ENCODE results near the gene MTR.

Gene MTR

DNA sequence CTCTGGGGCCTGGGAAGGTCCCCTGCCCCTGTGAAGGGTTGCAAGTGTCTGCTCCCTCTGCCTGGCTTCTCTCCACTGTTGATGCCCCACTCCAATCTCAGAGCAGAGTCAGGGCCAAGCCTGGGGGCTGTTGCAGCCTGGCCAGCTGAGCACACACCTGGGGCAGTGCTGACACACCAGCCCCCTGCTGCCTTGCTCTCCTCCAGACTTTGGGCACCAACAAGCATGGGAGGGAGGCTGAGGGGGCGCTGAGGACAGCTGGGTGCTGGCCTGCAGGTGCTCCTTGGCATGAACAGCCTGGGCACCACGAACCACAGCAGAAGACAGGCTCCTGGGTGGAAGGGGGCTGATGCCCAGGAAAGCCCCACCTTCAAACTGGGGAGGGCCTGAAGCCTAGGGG, 9.6 kb upstream of the MTR start:
- DNase-seq: no peak

DNA sequence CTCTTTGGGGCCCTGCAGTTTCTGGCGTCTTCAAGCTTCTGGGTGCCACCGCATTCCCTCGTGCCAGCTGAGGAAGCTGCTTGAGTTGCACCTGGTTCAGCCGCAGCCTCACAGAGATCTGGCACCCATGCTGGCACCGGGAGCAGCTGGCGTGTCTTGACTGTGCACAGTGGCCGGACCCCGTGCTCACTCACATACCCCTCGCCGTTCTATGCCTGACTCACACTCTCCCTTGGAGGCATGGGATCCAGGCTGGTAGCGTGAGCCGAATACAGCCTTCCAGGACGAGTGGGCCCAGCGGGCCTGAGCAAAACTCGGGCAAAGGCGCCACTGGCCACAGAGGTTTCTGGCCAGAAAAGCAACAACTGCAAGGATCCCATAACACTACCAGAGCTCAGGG, 8.6 kb upstream of the MTR start:
- no peak for DNase-seq

DNA sequence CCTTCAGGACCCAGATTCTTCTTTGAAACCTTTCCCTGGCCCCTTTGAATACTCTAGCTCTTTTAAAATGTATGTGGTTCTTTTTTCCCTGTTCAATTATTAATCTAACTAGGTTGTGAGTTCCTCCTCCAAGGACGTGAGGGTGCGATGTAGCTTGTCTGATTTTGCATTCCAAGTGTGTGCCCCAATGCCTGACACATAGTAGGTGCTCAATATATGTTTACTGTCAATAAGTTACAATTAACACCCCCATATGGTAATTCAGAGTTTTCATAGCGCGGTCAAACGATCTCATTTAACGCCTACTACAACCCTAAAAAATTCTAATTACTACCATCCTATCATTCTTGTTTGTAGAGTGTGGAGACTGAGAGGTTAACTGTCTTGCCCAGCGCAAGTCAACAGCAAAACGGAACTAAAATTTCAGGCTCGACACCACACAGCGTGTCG, 482 bp upstream of the MTR start:
- no peak for DNase-seq

DNA sequence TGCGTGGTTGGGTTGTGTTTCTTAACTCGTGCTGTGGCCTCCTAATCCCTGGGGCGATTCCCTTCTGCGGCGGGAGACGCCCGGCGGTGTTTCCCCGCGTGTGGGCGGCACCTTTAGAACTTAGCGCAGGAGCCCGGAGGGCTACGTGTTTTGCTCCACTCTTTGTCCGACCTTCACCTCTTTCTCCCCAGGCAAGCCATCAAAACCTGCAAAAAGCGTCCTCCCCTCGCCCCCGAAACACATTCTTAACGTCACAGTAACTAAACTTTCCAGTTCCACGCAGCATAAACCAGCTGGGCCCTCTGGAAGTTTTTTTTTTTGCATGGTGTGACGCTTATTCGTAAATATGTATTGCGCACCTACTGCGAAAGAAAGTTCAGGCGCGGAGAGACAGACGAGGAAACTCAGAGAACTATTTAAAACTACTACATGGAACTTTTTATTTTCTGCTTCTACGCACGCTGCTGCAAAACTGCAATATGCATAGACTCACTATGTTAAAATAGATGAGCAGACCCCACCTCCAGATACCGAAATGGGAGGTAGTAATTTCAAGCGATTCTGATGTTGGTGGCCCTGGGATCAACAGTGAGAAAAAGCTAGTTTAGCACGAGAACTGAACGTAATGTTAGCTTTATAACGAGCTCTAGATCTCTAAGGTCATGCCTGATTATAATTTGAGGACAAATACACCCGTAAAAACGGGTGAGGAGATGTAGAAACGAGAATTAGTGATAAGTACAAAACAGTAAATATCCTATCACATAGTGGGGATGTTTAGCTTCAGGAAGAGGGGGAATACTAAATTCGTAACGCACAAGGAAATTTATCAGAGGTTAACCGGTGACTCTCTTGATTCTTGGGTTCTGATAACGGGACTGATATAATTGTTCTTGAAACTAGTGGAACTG, 920 bp downstream of the MTR start:
- no peak for DNase-seq

DNA sequence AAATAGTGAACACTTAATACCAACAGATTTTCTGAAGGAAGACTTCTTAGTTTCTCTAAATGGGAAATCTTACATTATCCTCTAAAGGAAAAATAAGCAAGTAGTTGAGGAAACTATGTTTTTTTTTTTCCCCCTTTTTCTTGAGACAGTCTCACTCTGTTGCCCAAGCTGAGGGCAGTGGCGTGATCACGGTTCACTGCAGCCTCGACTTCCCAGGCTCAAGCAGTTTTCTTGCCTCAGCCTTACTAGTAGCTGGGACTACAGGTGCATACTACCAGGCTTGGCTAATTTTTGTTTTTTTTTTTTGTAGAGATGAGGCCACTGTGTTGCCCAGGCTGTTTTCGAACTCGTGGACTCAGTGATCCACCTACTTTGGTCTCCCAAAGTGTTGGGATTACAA, 3.9 kb downstream of the MTR start:
- no peak for DNase-seq

DNA sequence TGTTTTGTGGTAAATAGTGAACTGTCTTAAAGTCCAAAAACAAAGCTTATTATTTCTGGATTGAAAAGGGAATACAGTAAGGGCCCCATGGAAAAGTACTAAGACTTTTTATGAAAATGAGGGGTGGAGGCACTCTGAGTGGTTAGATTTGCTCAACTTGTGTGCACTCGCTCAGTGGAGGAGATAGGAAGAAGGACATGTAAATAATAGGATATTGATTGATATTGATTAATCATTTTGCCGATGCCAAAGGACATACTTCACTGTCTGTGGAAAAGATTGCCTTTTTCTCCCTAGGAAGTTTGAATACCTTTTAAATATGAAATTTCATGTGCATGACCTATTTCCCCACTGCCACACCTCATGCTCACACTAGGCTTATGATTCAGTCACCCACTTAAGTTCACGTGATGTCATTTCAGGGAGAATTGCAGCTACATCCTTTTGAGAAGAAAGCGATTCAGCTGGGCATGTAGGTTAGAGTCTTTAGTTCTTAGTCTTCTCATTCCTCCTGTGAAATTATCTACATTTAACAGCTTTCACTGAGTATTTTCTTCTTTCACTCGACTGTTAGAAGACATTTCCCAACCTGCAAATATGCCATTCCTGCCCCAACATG, 5.0 kb downstream of the MTR start:
- no peak for DNase-seq

DNA sequence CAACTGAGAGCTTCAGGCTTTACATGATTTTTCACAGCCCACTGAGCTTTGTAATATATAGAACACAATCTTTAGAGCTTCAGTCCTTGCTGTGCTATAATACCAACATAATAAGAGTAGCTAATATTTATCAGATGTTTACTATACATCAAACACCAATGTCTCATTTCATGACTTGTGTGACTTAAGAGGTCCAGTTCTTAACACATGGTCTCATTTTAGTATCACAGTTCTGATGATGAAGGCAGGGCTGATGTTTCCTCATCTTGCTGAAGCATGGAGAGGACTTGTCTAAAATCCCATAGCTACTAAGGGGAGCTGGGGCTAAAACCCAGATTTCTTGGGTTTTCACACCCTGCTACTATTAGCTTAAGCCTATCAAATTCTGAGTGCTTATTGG, 5.5 kb downstream of the MTR start:
- no peak for DNase-seq

DNA sequence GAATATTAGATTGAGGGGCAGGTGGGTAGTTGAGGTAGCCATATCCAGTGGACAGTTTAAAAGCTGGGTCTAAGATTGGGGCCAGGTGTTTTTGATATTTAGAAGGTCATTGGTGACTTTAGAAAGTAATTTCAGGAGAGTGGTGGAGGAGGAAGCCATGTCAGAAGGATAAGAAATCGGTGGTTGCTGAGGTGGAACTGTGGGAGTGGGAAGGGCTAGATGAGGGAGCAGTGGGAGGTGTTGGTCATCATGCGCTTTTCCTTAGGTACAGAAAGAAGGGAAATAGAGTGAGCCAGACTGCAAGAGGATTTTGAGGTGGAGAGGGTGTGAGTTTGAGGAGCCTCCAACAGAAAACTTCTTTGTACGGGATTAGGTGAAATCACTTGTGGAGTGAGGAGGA, 7.2 kb downstream of the MTR start:
- no peak for DNase-seq

DNA sequence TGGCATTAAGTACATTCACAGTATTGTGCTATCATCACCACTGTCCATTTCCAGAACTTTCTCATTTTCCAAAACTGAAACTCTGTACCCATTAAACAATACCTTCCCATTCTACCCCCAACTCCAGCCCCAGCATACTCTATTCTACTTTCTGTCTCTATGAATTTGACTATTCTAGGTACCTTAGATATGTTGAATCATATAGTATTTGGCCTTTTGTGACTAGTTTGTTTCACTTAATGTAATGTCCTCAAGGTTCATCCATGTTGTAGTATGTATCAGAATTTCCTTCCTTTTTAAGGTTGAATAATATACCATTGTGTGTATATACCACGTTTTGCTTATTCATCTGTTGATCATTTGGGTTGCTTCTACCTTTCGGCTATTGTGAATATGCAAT, 11.5 kb downstream of the MTR start:
- DNase-seq: no peak

DNA sequence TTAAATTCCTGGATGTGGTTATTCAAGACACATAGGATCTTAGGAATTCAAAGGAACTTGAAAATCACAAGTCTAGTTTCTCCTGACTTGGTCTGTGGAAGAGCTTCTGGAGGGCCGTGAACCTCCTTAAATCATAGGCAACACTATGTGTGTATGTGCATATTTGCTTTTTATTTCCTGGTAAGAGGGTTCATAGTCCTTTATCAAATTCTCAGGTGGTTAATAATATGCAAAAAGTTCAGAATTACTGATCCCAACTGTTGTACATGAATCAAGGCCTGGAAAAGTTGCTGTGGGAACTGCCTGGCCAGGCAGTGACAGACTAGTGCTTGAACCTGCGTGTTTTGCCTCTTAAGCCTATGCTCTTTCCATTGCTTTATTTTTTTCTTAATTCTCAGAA, 12.9 kb downstream of the MTR start:
- no peak for DNase-seq

DNA sequence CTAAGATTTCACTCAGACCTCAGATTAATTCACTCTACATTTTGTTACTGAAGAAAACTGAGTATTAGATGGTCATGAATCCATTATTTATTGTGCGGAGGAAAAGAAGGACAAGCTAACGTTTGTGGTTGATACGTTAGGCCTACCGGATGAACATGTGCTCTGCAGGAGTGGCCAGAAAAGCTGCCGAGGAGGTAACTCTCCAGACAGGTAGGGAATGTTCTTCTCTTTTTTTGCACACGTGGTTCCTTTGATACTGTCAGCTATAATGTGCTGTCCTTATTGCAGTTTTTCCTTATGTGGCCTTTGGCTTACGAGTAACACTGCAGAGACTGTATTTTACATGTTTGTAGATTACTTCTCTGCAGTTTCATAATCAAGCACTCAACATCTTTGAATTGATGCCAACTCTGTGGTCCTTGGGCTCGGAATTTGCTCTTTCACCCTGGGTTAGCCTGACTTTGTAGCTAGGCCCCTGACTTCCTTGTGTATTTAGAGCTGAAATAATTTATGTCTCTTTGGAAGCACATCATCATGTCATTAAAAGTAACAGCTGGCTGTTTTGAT, 13.6 kb downstream of the MTR start:
- no peak for DNase-seq

DNA sequence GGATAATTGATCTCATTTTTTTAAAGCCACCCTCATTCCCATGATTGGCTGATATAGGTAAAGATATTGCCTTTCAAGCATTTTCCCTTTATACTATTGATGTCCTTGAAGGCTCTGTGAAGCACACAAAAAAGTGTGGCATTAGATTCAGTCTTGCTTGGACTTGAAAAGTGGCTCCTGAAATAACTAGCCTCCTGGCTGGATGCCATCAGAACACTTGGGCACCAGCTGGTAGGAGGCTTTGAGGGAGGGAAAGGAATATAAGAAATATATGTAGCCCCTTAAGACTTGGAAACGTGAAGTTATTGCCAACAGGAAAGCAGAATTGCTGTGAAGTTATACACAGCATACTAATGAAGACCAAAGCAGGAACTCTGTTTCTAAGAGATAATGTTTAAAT, 14.1 kb downstream of the MTR start:
- DNase-seq: no peak

DNA sequence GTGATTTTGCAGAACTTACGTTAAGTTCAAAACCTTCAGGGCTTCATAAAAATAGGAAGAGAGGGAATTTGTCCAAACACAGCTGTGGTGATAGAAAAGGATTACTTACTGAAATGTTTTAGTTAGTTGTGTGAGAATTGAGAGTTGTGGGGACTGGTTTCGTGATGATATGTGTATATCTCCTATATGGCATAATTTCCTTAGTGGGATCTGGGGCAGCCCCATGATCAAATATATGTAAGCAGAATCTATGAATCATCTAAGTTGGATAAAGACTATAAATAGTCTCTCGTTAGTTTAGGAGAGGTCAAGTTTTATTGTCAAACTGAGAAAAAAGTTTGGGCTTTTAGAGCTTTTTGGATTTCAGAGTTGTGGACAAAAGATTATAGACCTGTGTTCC, 14.9 kb downstream of the MTR start:
- no peak for DNase-seq

DNA sequence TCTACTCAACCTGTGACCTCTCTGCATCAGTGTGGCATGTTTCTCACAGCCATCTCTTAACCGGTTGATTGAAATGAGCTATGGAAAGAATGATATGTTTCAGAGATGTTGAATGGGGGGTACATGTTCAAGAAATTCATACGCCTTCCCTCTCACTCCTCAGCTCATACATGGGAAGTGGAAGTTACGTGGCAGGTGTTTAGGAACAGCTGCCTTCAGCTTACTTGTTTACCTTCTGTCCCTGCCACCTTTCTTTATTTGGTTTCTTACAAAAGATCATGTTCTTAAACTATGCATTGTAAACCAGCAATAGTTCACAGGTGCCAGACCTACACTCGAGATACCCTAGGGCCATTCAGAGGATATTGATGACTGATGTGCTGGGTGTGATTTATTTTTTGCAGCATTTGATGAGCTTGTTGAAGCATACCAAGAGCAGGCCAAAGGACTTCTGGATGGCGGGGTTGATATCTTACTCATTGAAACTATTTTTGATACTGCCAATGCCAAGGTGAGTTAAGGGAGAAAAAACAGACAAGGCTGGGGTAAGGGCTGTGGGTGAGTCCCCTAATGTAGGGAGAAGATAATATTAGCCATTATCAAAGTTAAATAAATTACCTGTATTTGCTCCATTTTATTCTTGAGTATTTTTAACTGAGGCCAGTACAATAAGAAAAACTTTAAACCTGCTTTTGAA, 17.4 kb downstream of the MTR start:
- no peak for DNase-seq

DNA sequence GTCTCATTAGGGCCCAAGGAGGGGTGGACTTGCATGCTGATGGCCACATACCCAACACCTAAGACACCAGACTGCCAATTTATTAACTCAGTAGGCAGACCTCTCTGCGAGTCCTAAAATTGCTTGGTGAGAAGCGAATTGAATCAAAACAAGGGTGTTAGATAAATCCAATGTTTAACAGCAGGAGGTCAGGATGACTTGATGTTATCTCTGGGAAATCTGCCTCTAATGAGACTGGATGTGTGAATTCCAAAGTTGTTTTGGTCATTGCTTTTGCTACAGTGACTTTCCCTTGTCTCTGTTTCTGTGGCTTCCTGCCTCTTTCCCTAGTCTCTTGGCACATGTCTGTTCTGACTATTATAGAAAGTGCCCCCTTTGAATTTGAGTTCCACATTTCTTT, 20.8 kb downstream of the MTR start:
- DNase-seq: no peak

DNA sequence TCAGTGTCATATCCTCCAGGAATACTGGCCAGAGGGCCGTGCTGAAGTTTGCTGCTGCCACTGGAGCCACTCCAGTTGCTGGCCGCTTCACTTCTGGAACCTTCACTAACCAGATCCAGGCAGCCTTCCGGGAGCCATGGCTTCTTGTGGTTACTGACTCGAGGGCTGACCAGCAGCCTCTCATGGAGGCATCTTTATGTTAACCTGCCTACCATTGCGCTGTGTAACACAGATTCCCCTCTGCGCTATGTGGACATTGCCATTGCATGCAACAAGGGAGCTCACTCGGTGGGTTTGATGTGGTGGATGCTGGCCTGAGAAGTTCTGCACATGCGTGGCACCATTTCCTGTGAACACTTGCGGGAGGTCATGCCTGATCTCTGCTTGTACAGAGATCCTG, 24.8 kb downstream of the MTR start:
- DNase-seq: no peak

DNA sequence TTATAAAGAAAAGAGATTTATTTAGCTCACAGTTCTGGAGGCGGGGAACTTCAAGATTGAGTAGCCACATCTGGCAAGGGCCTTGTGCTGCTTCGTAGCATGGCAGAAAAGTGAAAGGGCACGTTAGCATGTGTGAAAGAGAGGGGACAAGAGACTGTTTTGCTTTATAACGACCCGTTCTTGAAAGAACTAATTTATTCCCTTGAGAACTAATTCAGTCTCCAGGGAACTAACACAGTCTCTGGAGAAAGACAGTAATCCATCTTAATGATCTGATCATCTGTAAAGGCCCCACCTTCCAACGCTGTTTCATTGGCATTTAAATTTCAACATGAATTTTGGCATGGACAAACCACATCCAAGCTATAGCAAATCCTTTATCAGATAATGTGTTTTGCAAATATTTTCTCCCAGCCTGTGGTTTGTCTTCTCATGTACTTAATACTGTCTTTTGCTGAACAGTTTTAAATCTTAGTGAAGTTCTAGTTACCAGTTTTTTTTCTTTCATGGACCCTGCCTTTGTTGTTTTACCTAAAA, 26.1 kb downstream of the MTR start:
- no peak for DNase-seq

DNA sequence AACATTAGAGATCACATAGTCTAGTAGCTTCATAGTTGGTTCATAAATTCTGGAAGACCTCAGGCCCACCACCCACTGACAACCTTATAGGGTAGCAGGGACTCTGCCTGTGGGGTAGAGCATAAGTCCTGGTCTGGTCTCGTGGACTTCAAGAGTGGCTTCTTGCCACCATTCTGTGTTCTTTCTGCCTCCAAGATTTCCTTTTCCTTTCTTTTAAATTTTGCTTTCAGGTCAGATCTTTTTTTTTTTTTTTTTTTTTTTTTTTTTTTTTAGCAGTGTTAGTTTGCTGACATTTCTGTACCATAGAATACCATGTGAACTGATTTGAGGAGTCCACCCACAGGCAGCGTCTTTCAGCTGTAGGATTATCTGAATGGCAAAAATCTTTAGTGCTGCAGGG, 28.5 kb downstream of the MTR start:
- DNase-seq: no peak

DNA sequence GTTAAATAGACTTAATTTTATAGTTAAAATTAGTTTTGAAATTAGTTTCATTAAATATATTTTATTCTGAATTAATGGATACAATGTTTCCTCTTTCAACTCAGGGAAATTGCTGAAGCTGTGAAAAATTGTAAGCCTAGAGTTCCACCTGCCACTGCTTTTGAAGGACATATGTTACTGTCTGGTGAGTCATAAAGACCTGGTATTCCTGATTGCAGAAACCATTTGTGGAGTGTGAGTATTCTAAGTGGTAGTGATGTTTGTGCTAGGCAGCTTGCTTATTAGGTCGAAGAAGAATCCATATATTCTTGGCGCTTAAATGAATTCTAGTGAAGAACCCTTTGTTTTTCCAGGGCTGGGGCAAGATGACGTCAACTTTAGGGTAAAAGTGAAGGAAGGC, 34.0 kb downstream of the MTR start:
- DNase-seq: no peak

DNA sequence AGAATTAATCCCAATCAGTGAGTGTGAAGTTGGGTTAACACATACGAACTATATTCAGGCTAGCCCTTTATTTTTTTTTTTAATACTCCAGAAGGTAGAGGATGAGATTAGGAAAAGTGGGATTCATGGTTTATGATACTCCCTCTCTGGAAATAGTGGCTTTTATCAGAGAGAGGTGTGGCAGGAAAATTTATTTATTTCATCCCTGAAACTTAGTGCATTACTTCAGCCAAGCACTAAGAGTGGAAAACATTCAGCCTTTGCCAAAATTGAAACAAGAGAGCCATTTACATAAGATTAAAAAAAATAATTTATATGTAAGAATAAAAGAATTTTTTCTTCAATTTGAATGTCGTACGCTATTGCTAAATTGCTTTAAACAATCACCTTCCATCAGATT, 35.0 kb downstream of the MTR start:
- DNase-seq: no peak

DNA sequence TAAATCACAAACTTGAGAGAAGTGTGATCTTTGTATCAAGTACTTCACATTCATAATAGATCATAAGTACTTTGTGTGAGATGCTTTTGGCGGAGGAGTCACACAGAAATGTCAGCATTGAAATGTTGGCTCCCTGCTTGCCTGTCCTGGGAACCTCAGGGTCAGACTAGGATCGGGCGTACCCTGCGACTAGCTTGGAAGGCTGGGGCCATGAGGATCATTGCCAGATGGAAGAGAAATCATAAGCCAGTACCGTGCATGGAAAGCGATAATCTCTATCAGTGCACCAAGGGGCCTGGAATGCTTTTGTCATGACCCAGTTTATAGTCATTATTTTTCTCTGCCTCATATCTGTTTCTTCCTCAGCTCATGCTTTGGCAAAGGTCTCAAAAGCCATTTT, 35.5 kb downstream of the MTR start:
- no peak for DNase-seq

DNA sequence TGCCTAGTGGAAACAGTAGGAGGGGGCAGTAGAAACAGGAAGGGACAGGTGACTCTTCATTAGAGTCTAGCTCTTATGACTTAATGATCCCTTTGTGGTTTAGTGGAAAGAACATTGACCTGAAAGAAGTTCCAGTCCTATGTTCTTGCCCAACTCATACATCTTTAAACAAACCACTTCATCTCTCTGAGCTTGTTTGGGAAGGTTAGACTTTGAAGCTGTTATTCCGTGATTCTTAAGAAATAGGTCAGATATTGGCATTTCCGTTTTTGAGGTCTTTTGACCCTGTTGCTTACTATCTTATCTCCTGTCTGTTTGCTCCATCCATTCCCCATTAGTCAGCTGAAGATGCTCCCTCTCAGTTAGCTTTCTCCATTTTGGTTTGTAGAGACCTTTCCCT, 38.5 kb downstream of the MTR start:
- DNase-seq: no peak

DNA sequence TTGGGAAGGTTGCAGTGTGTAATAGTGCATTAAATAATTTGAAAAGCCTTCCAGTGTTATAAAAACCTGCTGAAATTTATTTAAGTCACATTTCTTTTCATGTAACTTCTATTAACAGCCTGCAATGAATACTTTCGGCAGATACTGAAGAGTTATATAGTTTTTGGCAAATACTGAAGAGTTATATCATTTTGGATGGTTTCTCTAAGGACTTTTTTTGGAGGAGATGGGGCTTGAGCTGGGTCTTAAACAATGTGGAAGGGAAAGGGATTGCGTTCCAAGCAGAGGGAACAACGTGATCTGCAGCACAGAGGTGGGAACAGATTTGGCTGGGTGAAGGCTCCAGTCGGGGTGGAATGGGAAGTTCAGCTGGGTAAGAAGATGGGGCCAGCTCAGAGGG, 39.8 kb downstream of the MTR start:
- no peak for DNase-seq

DNA sequence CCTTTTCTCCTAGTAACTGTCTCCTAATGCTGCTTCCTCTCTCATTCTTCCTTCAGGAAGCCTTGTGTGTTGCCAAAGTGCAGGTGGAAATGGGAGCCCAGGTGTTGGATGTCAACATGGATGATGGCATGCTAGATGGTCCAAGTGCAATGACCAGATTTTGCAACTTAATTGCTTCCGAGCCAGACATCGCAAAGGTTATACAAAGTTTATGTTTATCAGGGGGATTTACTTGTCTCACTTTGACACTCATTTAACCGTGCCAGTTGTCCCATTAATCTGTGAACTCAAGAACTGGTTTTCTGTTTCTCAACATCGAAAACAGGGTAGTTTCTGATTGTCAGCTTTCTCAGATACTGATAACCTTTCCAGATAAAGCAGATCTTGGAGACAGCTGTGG, 40.4 kb downstream of the MTR start:
- no peak for DNase-seq

All from bone marrow (tissue), 2 donors.